Mucosa of gallbladder (tissue), 1 donor: ENCODE results near the gene NTN1. TPM values are rescaled to one million over a fixed set of nuclear protein-coding genes. Genes with fewer than 3 reads are reported as not detected.
"Not testable (repeated sequence)": the region's sequence is repeated elsewhere in the genome, so short reads cannot be mapped to it uniquely, and the experiment has no call there.

Source experiments
- DNase-seq: peaks from one replicate; pipeline ENCODE4 v3.0.0-alpha.2; 2020; ENCODE audit warnings: low spot score
- total RNA-seq: library from RNA; stranded (reverse); gene quantifications from one replicate; pipeline ENCODE4 v1.2.1, GENCODE V29; 2021
- donor health status: DM: no; HTN: no; CAD: no.

The NTN1 gene
- total RNA-seq, 1 donor from 2014 or later, result 33.1 TPM

- DNase-seq, result no peak
Observed at GRCh38 chr17:9086577-9086976, 65.3 kb downstream of the NTN1 start.

- no peak for DNase-seq
Observed at GRCh38 chr17:9087921-9088320, 66.6 kb downstream of the NTN1 start.

DNA sequence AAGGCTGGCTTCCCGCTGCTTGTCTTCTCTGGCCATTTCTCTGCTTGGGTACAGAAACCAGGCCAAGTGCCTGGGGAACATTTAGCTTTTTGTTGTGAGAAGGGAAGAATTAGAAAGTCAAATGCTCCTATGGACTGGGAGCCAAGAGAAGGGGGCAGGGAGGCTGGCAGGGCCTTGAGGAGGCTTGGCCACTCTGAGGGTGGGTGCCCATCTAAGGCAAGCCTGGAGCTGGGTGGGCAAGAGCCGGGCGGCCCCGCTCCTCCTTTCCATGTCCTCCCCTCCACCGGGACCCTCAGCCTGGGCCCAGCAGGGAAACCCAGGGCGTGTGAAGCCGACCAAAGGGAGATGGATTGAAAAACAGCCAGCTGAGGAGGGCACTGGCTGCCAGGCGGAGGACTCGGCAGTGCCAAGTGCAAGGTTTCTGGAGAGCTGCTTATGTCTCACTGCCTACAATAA, 69.4 kb downstream of the NTN1 start:
- no peak for DNase-seq

DNA sequence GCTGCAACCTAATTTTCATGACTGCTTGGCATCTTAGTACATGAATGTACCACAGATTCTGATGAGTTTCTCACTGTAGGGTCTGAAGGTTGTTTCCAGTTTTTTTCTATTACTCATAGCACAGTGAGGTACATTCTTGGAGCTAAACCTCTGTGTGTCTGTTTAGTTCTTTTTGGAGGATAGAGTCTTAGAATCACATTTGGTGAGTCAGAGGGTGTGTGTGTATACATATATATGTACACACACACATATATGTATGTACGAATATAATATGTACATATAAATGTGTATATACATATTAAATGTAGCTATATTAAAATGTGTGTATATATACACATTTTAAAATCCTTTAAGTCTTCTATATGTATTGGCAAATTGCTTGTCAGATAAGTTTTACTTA, 72.9 kb downstream of the NTN1 start:
- no peak for DNase-seq

DNA sequence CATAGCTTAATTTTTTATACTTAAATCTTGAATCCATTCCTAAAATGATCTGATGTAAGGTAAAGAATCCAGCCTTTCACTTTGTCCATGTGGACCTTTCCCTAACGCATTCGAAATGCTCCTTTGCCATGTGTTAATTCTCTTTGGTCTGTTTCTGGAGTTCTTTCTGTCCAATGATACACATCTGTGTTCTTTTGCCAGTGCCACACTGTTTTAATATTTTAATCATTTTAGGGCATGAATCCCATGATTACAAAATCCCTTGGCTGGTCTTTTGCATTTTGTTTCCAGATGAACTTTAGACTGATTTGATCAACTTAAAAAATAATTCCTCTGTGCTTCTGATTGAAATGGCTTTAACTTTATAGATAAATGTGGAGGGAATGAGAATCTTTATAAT, 74.1 kb downstream of the NTN1 start:
- no peak for DNase-seq

GRCh38 chr17:9098242-9098825, 77.0 kb downstream of the NTN1 start:
- DNase-seq, result no peak

DNA sequence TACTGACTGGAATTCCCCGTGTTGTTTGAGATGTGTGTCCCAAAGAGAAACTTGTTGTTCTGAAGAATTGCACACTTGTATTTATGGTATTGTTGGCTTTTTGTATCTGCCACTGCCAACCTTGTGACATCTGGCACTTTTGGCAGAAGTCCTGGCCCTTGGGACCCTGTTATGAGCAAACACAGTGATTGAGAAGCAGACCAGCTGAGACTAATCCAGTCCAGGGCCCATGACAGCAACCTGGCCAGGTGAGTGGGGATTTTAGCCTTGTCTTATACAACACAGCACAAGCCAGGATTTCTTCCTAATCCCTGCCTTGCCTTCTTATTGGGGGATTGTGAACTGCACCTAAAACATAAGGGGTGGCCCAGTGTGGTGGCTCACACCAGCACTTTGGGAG, 80.0 kb downstream of the NTN1 start:
- DNase-seq, result no peak

DNA sequence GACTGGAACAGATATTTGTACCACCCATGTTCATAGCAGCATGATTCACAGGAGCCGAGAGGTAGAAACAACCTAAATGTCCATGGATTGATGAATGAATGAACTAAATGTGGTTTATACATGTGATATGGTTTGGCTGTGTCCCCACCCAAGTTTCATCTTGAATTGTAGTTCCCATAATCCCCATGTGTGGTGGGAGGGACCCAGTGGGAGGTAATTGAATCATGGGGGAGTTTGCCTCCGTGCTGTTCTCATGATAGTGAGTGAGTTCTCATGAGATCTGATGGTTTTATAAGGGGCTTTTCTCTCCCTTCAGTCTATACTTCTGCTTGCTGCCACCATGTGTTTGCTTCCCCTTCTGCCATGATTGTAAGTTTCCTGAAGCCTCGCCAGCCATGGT, 81.9 kb downstream of the NTN1 start:
- not testable (repeated sequence) for DNase-seq

DNA sequence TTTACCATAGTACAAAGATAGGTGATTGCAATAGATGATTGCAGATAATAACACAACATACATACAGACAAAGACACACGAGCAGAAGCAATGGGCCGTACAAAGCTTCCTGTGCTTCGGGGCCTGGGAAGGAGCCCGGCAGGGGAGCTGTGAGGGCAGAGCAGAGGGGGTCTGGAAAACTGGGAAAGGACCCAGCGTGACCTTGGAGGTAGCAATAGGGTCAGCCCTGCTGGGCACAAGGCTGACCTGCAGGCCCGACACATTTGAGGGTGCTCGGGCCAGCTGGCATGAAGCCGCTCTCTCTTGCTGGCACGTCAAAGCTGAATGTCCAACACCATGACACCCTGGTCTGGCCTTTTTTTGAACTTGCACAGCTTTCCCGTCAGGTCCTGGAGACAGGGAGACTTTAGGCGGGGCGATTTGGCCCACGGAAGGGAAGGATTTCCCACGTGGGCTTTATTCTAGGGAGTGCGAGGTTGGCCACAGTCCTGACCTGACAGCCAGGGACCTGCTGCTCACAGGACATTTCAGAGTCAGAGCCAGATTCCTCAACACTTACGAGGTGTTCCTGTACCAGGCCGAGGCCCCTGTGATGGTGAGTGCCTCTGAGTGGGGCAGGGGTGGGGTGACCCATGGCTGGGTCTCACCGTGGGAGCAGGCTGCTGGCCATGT, 83.2 kb downstream of the NTN1 start:
- DNase-seq, result no peak

DNA sequence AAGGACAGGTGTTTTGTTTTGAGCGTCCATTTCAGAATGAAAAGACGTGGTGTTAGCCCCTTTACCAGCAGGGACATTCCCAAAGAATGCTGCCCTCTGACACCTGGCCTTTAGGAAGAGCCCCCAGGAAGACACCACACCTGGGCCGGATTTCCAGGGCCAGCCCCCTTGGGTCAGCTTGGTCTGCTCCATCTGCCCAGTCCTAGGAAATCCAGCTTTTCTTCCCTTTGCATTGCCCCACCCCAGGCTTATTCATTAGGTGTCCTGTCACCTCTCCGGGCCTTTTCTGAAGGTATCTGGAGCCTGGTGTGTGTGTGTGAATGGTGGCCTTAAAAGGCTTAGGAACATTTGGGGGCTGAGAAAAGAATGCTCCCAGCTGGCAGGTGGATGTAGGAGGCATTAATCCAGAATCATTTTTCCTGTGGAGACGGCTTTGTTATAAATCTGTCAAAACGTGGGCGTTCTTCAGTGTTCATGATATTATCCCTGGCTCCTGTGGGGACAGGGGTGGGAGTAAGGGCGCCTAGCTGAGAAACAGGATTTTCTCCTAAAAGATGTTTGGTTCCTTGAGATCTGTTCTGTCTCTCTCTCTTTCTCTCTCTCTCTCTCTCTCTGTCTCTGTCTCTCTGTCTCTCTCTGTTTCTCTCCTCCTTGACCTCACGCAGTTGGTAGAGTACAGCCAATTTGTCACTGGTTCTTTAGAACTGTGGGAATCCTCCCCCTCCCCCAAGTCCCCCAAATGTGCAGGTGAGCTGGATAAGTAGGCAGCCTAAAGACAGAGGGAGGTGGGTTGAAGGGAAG, 84.0 kb downstream of the NTN1 start:
- no peak for DNase-seq

DNA sequence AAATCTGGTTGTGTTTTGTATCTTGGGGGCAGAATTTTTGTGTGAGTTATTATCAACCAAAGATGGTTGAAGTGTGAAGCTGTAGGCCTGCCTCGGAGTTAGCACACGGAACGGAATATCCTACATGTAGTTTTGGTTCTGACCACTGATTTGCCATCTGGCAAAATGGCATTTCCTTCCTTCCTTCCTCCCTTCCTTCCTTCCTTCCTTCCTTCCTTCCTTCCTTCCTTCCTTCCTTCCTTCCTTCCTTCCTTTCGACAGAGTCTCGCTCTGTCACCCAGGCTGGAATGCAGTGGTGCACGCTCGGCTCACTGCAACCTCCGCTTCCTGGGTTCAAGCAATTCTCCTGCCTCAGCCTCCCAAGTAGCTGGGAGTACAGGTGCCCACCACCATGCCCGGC, 85.0 kb downstream of the NTN1 start:
- not testable (repeated sequence) for DNase-seq

- no peak for DNase-seq
Observed at GRCh38 chr17:9107527-9107926, 86.2 kb downstream of the NTN1 start.

DNA sequence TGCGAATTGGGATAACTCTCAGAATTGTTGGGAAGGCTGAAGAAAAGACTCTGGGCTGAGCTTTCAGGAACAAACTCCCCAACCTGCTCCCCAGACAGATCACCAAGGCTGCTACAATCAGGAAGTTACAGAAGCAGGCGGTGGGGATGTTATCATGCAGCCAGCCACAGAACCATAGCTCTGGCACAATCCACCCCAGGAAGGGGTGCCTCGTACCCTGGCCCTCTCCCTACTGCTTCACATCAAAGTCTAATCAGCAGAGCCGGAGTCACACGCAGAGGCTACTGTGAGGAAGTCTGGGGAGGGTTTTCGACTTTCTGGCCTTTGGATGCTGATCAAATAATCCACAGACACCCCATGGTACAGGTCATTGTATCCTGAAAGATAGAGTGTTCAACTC, 86.8 kb downstream of the NTN1 start:
- no peak for DNase-seq

DNA sequence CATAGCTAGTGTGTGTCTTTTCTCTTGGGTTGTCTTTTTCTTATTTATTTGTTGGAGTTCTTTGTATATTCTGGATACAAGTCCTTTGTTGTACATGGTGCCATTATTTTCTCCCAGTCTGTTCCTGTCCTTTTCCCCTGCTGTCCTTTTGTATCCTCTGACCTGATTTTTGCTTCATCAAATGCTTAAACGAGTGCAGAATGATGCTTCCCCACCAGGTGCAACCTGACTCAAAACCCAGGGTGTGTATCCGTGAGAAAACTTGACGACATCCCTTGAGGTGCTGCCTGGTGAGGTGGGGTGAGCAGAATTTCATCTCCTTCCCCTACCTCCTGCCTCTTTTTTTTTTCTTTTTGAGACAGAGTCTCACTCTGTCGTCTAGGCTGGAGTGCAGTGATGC, 88.6 kb downstream of the NTN1 start:
- DNase-seq, result no peak

GRCh38 chr17:9110501-9110900, 89.2 kb downstream of the NTN1 start:
- DNase-seq, result no peak

GRCh38 chr17:9115214-9116191, 94.2 kb downstream of the NTN1 start:
- DNase-seq, result peak; percentile 47

DNA sequence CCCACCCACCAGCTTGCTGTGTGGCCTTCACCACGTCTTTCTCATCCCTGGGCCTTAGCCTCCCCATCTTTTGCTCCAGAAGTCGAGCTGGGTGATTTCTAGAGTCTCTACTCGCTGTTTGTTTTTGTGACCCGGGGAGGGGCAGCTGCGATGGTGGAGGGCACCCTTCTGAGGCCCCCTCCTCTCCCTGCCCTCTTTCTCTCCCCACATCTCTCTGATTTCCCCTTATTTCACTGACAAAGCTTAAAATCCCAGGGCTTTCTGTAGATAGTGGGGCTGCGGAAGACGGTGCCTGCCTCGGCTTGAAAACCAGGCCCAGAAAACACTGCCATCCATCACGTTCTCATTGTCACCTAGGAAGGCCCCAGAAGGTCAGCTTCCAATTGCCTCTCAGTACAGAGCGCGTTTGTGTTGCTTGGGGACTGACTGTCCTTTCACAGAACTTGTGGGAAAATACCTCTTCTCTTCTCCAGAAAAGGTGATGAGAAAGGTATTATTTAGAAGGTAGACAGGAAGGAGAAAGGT, 95.1 kb downstream of the NTN1 start:
- DNase-seq, result no peak

- no peak for DNase-seq
Observed at GRCh38 chr17:9116861-9117568, 95.7 kb downstream of the NTN1 start.

- DNase-seq, result no peak
Observed at GRCh38 chr17:9120471-9120870, 99.2 kb downstream of the NTN1 start.

GRCh38 chr17:9121186-9121820, 100.0 kb downstream of the NTN1 start:
- DNase-seq, result no peak
